HepG2 (cell line): ENCODE measurements around the gene OSBPL3. TPM values are rescaled to one million over a fixed set of nuclear protein-coding genes. Genes with fewer than 3 reads are reported as not detected.

Source experiments
- CEBPG ChIP-seq: IDR thresholded peaks from 2 replicates; pipeline ENCODE4 v1.6.1; 2016
- CREM ChIP-seq, 2 experiments: sonication (generic) in 1 of 2; formaldehyde crosslinking in 1 of 2; IDR thresholded peaks; 2 replicates each; pipeline versions ENCODE4 v1.4.0 to v1.6.1; 2016 to 2020; ENCODE audit warnings: antibody characterized with exemption in 1 of 2, mild to moderate bottlenecking in 1 of 2, missing genetic modification reagents in 1 of 2
- HNF4A ChIP-seq: sonication (generic); formaldehyde crosslinking; IDR thresholded peaks from 2 replicates; pipeline ENCODE4 v1.4.0; 2020; ENCODE audit warnings: missing genetic modification reagents
- HNRNPUL1 ChIP-seq: fragments of 200-400 bp; formaldehyde crosslinking; IDR thresholded peaks from 2 replicates; pipeline ENCODE4 v1.6.1; 2017; ENCODE audit warnings: low read depth, mild to moderate bottlenecking, low read length, moderate library complexity
- IRF2 ChIP-seq: IDR thresholded peaks from 2 replicates; pipeline ENCODE4 v1.6.1; 2018; ENCODE audit warnings: missing genetic modification reagents, missing compliant biosample characterization
- JUNB ChIP-seq: sonication (generic); formaldehyde crosslinking; IDR thresholded peaks from 2 replicates; pipeline ENCODE4 v1.8.0; 2022; ENCODE audit warnings: missing genetic modification reagents, mild to moderate bottlenecking, borderline replicate concordance
- KLF16 ChIP-seq, 2 experiments: sonication (generic) in 1 of 2; formaldehyde crosslinking in 1 of 2; IDR thresholded peaks; 2 replicates each; pipeline versions ENCODE4 v1.6.1 to v1.8.0; 2016 to 2023; ENCODE audit warnings: missing genetic modification reagents in 2 of 2, missing compliant biosample characterization in 1 of 2
- MEF2D ChIP-seq: sonication (generic); formaldehyde crosslinking; IDR thresholded peaks from 2 replicates; pipeline ENCODE4 v1.5.1; 2020; ENCODE audit warnings: mild to moderate bottlenecking, missing genetic modification reagents
- NCOR1 ChIP-seq: fragments of 200-600 bp; sonication (generic); IDR thresholded peaks from 2 replicates; pipeline ENCODE4 v1.7.0; 2017; ENCODE audit warnings: antibody characterized with exemption, low read length, borderline replicate concordance
- PHF5A ChIP-seq: IDR thresholded peaks from one replicate; pipeline ENCODE4 v1.6.1; 2018; ENCODE audit warnings: low read depth, missing genetic modification reagents; ENCODE audit not compliant: unreplicated experiment
- POLR2A ChIP-seq, 2 experiments: IDR thresholded peaks; 2 replicates each; pipeline ENCODE4 v1.6.1; 2011; ENCODE audit warnings: low read depth in 2 of 2, low read length in 2 of 2, mild to moderate bottlenecking in 1 of 2, moderate library complexity in 1 of 2; ENCODE audit not compliant: insufficient read depth in 1 of 2
- RARA ChIP-seq: IDR thresholded peaks from 2 replicates; pipeline ENCODE4 v1.6.1; 2016; ENCODE audit warnings: missing genetic modification reagents, missing compliant biosample characterization
- ZBTB20 ChIP-seq: sonication (generic); formaldehyde crosslinking; IDR thresholded peaks from 2 replicates; pipeline ENCODE4 v1.8.1; 2023; ENCODE audit warnings: missing genetic modification reagents, low read depth, mild to moderate bottlenecking, borderline replicate concordance
- ZNF263 ChIP-seq: sonication (generic); formaldehyde crosslinking; IDR thresholded peaks from 2 replicates; pipeline ENCODE4 v1.4.0; 2020; ENCODE audit warnings: missing genetic modification reagents
- ZNF441 ChIP-seq: sonication (generic); formaldehyde crosslinking; IDR thresholded peaks from 2 replicates; pipeline ENCODE4 v1.7.0; 2021; ENCODE audit warnings: missing genetic modification reagents, borderline replicate concordance
- ZNF556 ChIP-seq: sonication (generic); formaldehyde crosslinking; IDR thresholded peaks from 2 replicates; pipeline ENCODE4 v1.4.0; 2020; ENCODE audit warnings: mild to moderate bottlenecking, missing genetic modification reagents, borderline replicate concordance
- ZNF644 ChIP-seq: IDR thresholded peaks from 2 replicates; pipeline ENCODE4 v1.6.1; 2016; ENCODE audit warnings: low read depth
- ZNF766 ChIP-seq: sonication (generic); formaldehyde crosslinking; IDR thresholded peaks from 2 replicates; pipeline ENCODE4 v1.5.0; 2020; ENCODE audit warnings: missing genetic modification reagents, borderline replicate concordance
- ZNF775 ChIP-seq: sonication (generic); formaldehyde crosslinking; IDR thresholded peaks from 2 replicates; pipeline ENCODE4 v1.4.0; 2020; ENCODE audit warnings: missing genetic modification reagents, mild to moderate bottlenecking, moderate library complexity, borderline replicate concordance
- ZSCAN9 ChIP-seq: IDR thresholded peaks from 2 replicates; pipeline ENCODE4 v1.6.1; 2016; ENCODE audit warnings: borderline replicate concordance
- polyA plus RNA-seq, 8 experiments: library from polyadenylated mRNA; depleted of rRNA in 3 of 8; stranded (reverse) in 7 of 8; unstranded in 1 of 8; fragments of >200 nt; fragmentation: Illumina TruSeq in 4 of 8; extraction: Trizol in 4 of 8; gene quantifications; 2 replicates each; pipeline versions ENCODE4 v1.2.1 to v1.2.3, GENCODE V29; 2011 to 2016; ENCODE audit warnings: low read depth in 4 of 8, missing spikeins in 1 of 8, mixed read lengths in 1 of 8; ENCODE audit not compliant: insufficient read depth in 1 of 8
- total RNA-seq, 5 experiments: library from RNA; depleted of rRNA; stranded (reverse); fragments of >200 nt; fragmentation: Illumina TruSeq; extraction: Trizol; gene quantifications; 2 replicates each; pipeline ENCODE4 v1.2.3, GENCODE V29; 2016; ENCODE audit warnings: low read depth in 1 of 5
- TF ChIP-seq, protein P1 (sequence below): sonication (generic); formaldehyde crosslinking; IDR thresholded peaks from 2 replicates; pipeline ENCODE4 v1.8.0; 2022; ENCODE audit warnings: low read depth, missing genetic modification reagents
- TF ChIP-seq, protein P2 (sequence below): sonication (generic); formaldehyde crosslinking; IDR thresholded peaks from 2 replicates; pipeline ENCODE4 v1.5.1; 2020; ENCODE audit warnings: mild to moderate bottlenecking, moderate library complexity, missing genetic modification reagents
- TF ChIP-seq, protein P3 (sequence below): sonication (generic); formaldehyde crosslinking; IDR thresholded peaks from 2 replicates; pipeline ENCODE4 v1.9.0; 2022; ENCODE audit warnings: low read depth, missing genetic modification reagents

OSBPL3 gene
- total and polyA plus RNA-seq, 2 of the 13 experiments (the other 11 are each of a cell fraction or from before 2014, with no cell fraction given): 8.8 to 28.9 TPM

DNA sequence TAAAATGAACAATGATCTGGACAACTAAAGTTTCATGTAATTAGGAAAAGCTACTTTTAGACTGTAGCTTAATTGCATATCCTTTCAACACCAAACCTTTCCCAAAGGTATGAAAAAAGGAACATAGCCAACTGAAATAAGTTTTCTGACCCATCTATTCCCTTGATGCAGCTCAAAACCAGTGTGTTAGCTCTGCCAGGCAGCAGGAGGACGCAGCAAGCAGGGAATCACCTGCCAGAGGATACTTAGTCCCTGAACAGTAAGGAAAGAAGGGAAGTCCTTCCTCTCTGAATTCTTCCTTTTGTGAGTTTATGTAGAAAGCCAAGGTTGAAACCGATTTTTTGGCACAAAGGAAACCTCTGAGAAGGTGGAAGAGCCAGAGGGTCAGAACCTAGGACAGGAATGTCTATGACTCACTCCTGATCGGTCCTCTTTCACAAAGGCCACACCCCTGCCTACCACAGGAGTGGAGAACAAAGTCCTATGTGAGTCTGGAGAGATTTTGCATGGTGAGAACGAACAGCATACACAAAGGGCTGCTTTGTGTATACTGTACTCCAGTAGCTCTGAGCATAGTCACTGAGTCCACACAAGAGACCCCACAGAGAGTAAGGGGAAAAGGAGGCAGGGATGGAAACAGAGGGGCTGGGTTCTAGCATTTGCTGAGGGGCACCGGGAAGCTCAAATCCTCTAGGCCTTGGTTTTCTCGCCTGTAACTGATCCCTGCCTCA lies 153.9 kb downstream of the OSBPL3 start (continued):
- TF ChIP-seq ZNF556 (CRISPR knock-in tag) (peak; percentile 39; the same call in 1 of the 2 replicates), JUNB (CRISPR knock-in tag) (peak; percentile 86; the same call in 1 of the 2 replicates), ZNF644 (peak; percentile 86), HNRNPUL1 (no peak), RARA (CRISPR knock-in tag) (peak; percentile 75), ZNF263 (CRISPR knock-in tag) (0 out of 2 replicates have a peak, but pooled peaks have one; percentile 13), CREM (IDR thresholded peaks at IDR 0.05) (peak; percentile 54; the same call in 1 of the 2 replicates), CREM (CRISPR knock-in tag; IDR thresholded peaks at IDR 0.05) (no peak), ZNF766 (0 out of 2 replicates have a peak, but pooled peaks have one; percentile 58), IRF2 (CRISPR knock-in tag) (peak; percentile 74), POLR2A (IDR thresholded peaks at IDR 0.05; ENCODE audit: insufficient read depth in 1 of 2, low read depth in 2 of 2, low read length in 2 of 2) (peak in 1 of 2 experiments; percentile 41; a peak in 1 of 4 replicates), ZNF441 (CRISPR knock-in tag) (no peak), HNF4A (CRISPR knock-in tag) (peak; percentile 90), MEF2D (peak; percentile 44; the same call in 1 of the 2 replicates), ZBTB20 (CRISPR knock-in tag) (peak; percentile 28; the same call in 1 of the 2 replicates), ZSCAN9 (peak; percentile 66; the same call in 1 of the 2 replicates), CEBPG (CRISPR knock-in tag) (no peak), KLF16 (CRISPR knock-in tag; IDR thresholded peaks at IDR 0.05) (peak in 1 of 2 experiments; percentile 61; a peak in 1 of 4 replicates), NCOR1 (peak; percentile 60; the same call in 1 of the 2 replicates), ZNF775 (CRISPR knock-in tag) (peak; percentile 100), PHF5A (CRISPR knock-in tag) (peak; percentile 46)
- TF ChIP-seq, protein P1, sequence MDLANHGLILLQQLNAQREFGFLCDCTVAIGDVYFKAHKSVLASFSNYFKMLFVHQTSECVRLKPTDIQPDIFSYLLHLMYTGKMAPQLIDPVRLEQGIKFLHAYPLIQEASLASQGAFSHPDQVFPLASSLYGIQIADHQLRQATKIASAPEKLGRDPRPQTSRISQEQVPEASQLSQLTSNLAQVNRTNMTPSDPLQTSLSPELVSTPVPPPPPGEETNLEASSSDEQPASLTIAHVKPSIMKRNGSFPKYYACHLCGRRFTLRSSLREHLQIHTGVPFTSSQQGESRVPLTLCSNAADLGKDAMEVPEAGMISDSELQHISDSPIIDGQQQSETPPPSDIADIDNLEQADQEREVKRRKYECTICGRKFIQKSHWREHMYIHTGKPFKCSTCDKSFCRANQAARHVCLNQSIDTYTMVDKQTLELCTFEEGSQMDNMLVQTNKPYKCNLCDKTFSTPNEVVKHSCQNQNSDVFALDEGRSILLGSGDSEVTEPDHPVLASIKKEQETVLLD (CRISPR knock-in tag): no peak
- TF ChIP-seq, protein P2, sequence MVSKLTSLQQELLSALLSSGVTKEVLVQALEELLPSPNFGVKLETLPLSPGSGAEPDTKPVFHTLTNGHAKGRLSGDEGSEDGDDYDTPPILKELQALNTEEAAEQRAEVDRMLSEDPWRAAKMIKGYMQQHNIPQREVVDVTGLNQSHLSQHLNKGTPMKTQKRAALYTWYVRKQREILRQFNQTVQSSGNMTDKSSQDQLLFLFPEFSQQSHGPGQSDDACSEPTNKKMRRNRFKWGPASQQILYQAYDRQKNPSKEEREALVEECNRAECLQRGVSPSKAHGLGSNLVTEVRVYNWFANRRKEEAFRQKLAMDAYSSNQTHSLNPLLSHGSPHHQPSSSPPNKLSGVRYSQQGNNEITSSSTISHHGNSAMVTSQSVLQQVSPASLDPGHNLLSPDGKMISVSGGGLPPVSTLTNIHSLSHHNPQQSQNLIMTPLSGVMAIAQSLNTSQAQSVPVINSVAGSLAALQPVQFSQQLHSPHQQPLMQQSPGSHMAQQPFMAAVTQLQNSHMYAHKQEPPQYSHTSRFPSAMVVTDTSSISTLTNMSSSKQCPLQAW (CRISPR knock-in tag): peak; percentile 47; the same call in 1 of the 2 replicates
- TF ChIP-seq, protein P3, sequence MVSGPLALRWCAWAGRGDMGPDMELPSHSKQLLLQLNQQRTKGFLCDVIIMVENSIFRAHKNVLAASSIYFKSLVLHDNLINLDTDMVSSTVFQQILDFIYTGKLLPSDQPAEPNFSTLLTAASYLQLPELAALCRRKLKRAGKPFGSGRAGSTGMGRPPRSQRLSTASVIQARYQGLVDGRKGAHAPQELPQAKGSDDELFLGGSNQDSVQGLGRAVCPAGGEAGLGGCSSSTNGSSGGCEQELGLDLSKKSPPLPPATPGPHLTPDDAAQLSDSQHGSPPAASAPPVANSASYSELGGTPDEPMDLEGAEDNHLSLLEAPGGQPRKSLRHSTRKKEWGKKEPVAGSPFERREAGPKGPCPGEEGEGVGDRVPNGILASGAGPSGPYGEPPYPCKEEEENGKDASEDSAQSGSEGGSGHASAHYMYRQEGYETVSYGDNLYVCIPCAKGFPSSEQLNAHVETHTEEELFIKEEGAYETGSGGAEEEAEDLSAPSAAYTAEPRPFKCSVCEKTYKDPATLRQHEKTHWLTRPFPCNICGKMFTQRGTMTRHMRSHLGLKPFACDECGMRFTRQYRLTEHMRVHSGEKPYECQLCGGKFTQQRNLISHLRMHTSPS: 0 out of 2 replicates have a peak, but pooled peaks have one; percentile 40
- TF ChIP-seq, all 625 proteins: peak for 123
